C4-2B (cell line): Measurements from ENCODE around the gene DSCAM.
"Not testable (repeated sequence)": the region's sequence is repeated elsewhere in the genome, so short reads cannot be mapped to it uniquely, and the experiment has no call there.

ENCODE experiments used
- H3K27ac ChIP-seq: fragments of 450-650 bp; 2 replicates; pipeline ENCODE4 v1.5.1; 2017
- CTCF ChIP-seq: fragments of 450-650 bp; conservative IDR thresholded peaks from 2 replicates; pipeline ENCODE4 v1.5.1; 2017; ENCODE audit warnings: mild to moderate bottlenecking
- ZFX ChIP-seq: fragments of 450-650 bp; IDR thresholded peaks from 2 replicates; pipeline ENCODE4 v1.6.1; 2017

Gene DSCAM

GRCh38 chr21:40187244-40187643 is 659.7 kb downstream of the DSCAM start:
- no peak for TF ChIP-seq CTCF
- no peak for TF ChIP-seq ZFX
- H3K27ac ChIP-seq = no peak overlapping the region

- no peak for TF ChIP-seq ZFX
- TF ChIP-seq CTCF = no peak
- no peak overlapping the region for H3K27ac ChIP-seq
These were observed 660.9 kb downstream of the DSCAM start for GRCh38 chr21:40186045-40186444.

- no peak for TF ChIP-seq ZFX
- TF ChIP-seq CTCF = no peak
- no peak overlapping the region for H3K27ac ChIP-seq
These were observed 661.8 kb downstream of the DSCAM start for GRCh38 chr21:40185208-40185607.

- not testable (repeated sequence) for H3K27ac ChIP-seq
These were observed 664.5 kb downstream of the DSCAM start for GRCh38 chr21:40182491-40182890.

- no peak overlapping the region for H3K27ac ChIP-seq
- TF ChIP-seq ZFX (no peak), CTCF (no peak)
These were observed 667.8 kb downstream of the DSCAM start for GRCh38 chr21:40179166-40179565.

GRCh38 chr21:40178726-40179125 is 668.2 kb downstream of the DSCAM start:
- TF ChIP-seq ZFX (no peak), CTCF (no peak)
- H3K27ac ChIP-seq = no peak overlapping the region

- H3K27ac ChIP-seq = no peak overlapping the region
- TF ChIP-seq CTCF (no peak), ZFX (no peak)
These were observed 669.0 kb downstream of the DSCAM start for GRCh38 chr21:40177979-40178378.

- no peak overlapping the region for H3K27ac ChIP-seq
- TF ChIP-seq CTCF (no peak), ZFX (no peak)
These were observed 670.2 kb downstream of the DSCAM start for GRCh38 chr21:40176724-40177123.
